MM.1S (cell line): ENCODE results near the gene CDKN3.

Experiments
- CTCF ChIP-seq: fragments of 300-600 bp; sonication (generic); IDR thresholded peaks from 2 replicates; pipeline ENCODE4 v1.5.1; 2016; ENCODE audit warnings: antibody characterized with exemption, low read length, mixed read lengths
- EZH2phosphoT487 ChIP-seq: fragments of 300-600 bp; sonication (generic); IDR thresholded peaks from 2 replicates; pipeline ENCODE4 v1.6.1; 2018; ENCODE audit warnings: antibody characterized with exemption, low read length

GRCh38 chr14:54455363-54455762 is 58.6 kb downstream of the CDKN3 start:
- TF ChIP-seq CTCF (no peak), EZH2phosphoT487 (no peak)
